SK-N-MC (cell line): ENCODE results near the gene KHNYN.
"Not testable (repeated sequence)": the region's sequence is repeated elsewhere in the genome, so short reads cannot be mapped to it uniquely, and the experiment has no call there.

Experiments
- DNase-seq: peaks from one replicate; pipeline ENCODE4 v3.0.0-alpha.2; 2011; ENCODE audit warnings: low read depth, low spot score
- H3K27ac ChIP-seq: fragments of 200-600 bp; sonication (generic); 2 replicates; pipeline ENCODE4 v1.5.1; 2016; ENCODE audit warnings: mixed run types
- H3K36me3 ChIP-seq: fragments of 200-600 bp; sonication (generic); 2 replicates; pipeline ENCODE4 v1.6.1; 2017; ENCODE audit warnings: antibody characterized with exemption, low read length, mixed read lengths; ENCODE audit not compliant: insufficient read depth
- H3K4me3 ChIP-seq: fragments of 200-600 bp; sonication (generic); 2 replicates; pipeline ENCODE4 v1.5.1; 2016
- H3K9ac ChIP-seq: fragments of 200-600 bp; sonication (generic); 2 replicates; pipeline ENCODE4 v1.8.0; 2017; ENCODE audit warnings: mixed run types, mixed read lengths; ENCODE audit not compliant: insufficient read length
- H3K9me3 ChIP-seq: fragments of 200-600 bp; sonication (generic); 2 replicates; pipeline ENCODE4 v1.6.1; 2017; ENCODE audit warnings: low read depth, mild to moderate bottlenecking, antibody characterized with exemption, low read length, moderate library complexity, mixed read lengths
- EZH2 ChIP-seq: fragments of 200-600 bp; sonication (generic); IDR thresholded peaks from one replicate; pipeline ENCODE4 v1.6.1; 2017; ENCODE audit warnings: antibody characterized with exemption
- FOXP2 ChIP-seq: optimal IDR thresholded peaks from 2 replicates; pipeline ENCODE3; 2011; ENCODE audit warnings: mild to moderate bottlenecking, moderate library complexity; ENCODE audit not compliant: insufficient read depth; ENCODE audit errors: extremely low read length, control extremely low read depth
- POLR2AphosphoS5 ChIP-seq: IDR thresholded peaks from 2 replicates; pipeline ENCODE4 v1.6.1; 2012; ENCODE audit warnings: mild to moderate bottlenecking, low read depth, low read length, borderline replicate concordance

Gene KHNYN

DNA sequence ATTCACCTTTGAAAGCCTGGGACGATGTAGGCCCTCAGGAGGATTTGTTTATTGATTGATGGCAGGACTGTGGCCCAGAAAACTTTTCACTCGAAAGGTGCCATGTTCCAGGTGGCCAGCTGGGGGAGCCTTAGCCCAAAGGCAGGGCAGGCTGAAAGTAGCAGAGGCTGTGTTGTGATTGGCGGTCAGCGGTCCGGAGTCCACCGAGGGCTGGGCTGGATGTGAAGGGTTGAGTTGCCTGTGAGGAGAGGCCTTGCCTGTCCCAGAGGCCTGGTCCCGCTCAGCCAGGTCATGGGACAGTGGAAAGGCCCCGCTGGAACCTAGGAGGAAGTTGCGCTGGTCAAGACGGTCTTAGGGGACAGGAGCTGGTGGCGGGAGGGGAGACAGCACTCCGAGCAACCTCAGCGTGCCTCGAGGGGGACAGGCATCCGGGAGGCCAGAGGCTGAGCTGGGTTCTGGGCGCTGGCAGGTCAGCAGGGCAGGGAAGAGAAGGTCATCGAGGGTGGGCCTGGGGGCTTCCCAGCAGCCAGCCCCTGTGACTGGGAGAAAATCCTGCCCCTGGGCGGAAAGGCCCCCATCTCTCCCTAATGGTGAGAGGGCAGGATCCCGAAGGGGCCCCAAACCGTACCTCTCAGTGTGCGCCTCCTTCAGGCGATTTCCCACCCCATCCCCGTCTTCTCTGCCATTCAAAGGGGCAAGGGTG, 52.0 kb downstream of the KHNYN start:
- no peak overlapping the region for H3K27ac ChIP-seq
- no peak overlapping the region for H3K9ac ChIP-seq
- TF ChIP-seq POLR2AphosphoS5, result no peak
- TF ChIP-seq EZH2, result no peak
- no peak for TF ChIP-seq FOXP2
- H3K36me3 ChIP-seq, result no peaks in the 10 kb centered on the region
- DNase-seq, result no peak
- no peaks in the 10 kb centered on the region for H3K9me3 ChIP-seq
- no peak overlapping the region for H3K4me3 ChIP-seq

DNA sequence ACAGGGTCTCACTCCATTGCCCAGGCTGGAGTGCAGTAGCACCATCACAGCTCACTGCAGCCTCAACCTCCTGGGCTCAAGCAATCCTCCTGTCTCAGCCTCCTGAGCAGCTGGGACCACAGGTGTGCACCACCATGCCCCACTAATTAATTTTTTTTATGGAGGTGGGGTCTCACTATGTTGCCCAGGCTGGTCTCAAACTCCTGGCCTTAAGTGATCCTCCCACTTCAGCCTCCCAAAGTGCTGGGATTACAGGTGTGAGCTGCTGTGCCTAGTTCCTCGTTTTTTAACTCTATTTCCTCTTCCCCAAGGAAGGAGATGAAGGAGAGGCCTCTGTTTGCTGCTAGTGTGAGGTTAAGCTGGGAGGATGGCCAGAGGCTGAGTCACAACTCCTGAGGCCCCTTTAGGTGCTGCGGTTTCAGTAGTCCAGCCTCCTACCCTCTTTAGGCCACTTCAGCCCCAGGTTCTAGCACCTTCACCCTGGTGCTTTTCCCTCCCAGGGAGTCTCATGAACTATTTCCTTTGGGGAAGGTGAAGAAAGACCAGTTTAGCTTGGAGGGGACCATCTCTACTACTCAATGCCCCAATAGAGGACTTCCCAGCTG, 53.0 kb downstream of the KHNYN start:
- H3K36me3 ChIP-seq, H3K4me3 ChIP-seq, H3K27ac ChIP-seq, DNase-seq, H3K9ac ChIP-seq, H3K9me3 ChIP-seq: not testable (repeated sequence)

DNA sequence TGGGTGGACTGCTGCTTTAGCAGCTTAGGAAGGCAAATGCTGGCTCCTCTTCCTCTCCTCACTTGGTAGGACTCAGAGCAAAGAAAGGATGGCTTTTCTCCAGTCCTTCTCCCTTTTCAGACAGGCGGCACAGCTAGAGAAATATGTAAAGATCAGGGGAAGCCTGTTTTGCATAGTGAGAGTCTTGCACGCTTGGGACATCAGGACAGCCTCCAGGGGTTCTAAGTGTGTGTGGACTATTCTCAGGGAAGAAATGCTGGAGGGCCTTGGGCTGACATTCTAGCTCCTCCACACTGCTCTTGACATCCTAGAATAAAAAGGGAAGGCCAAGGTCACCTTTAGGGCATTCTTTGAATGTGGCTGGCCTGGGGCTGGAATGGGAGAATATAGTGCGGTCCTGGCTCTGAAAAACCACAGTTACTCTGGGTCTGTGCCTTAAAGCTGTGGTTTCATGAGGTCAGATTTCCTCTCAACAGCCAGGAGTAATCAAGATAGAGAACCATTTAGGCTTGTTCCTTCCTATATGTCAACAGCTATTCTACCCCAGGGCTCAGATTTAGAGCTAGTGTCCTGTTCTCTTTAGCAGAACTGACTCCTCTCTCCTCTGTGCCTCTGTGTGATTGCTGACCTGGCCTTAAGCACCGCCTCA, 54.0 kb downstream of the KHNYN start:
- H3K36me3 ChIP-seq, result no peaks in the 10 kb centered on the region
- H3K27ac ChIP-seq, result no peak overlapping the region
- DNase-seq, result peak; percentile 3
- TF ChIP-seq FOXP2, result no peak
- TF ChIP-seq EZH2, result no peak
- no peak for TF ChIP-seq POLR2AphosphoS5
- no peak overlapping the region for H3K4me3 ChIP-seq
- H3K9me3 ChIP-seq, result no peaks in the 10 kb centered on the region
- no peak overlapping the region for H3K9ac ChIP-seq
